Calu3 (cell line): ENCODE data around the gene RAB27B. TPM values are rescaled to one million over a fixed set of nuclear protein-coding genes. Genes with fewer than 3 reads are reported as not detected.

Experiments used
- BruUV-seq: library from RNA; stranded (reverse); fragments of 400-500 nt; replicated peaks from 2 replicates; lab custom pipeline; 2021; lab: Mats Ljungman, UMichigan
- CTCF ChIA-PET: fragments of 300-600 bp; sonication (Branson Sonifier 250); formaldehyde crosslinking; loops from one replicate; lab custom pipeline; 2022; ENCODE audit warnings: antibody characterized with exemption; lab: Charles Lee
- DNase-seq: peaks from one replicate; pipeline ENCODE4 v3.0.0; 2022
- H3K27ac Mint-ChIP-seq: one replicate; pipeline ENCODE4 v1.8.0; 2022; ENCODE audit warnings: mixed read lengths; ENCODE audit not compliant: unreplicated experiment
- H3K27me3 Mint-ChIP-seq: one replicate; pipeline ENCODE4 v1.8.0; 2022; ENCODE audit warnings: mixed read lengths; ENCODE audit not compliant: unreplicated experiment
- H3K36me3 Mint-ChIP-seq: one replicate; pipeline ENCODE4 v1.8.0; 2022; ENCODE audit warnings: mild to moderate bottlenecking, moderate library complexity, mixed read lengths; ENCODE audit not compliant: insufficient read depth, unreplicated experiment
- H3K4me1 Mint-ChIP-seq: one replicate; pipeline ENCODE4 v1.8.0; 2022; ENCODE audit warnings: mild to moderate bottlenecking, low read depth, mixed read lengths; ENCODE audit not compliant: unreplicated experiment
- H3K4me3 Mint-ChIP-seq: one replicate; pipeline ENCODE4 v1.8.0; 2022; ENCODE audit warnings: mild to moderate bottlenecking, low read depth, moderate library complexity, mixed read lengths; ENCODE audit not compliant: unreplicated experiment
- H3K9me3 Mint-ChIP-seq: one replicate; pipeline ENCODE4 v1.8.0; 2022; ENCODE audit warnings: low read depth, mixed read lengths; ENCODE audit not compliant: unreplicated experiment
- intact Hi-C: fragments of 100-400 bp; cut with micrococcal nuclease; formaldehyde crosslinking; loops from one replicate; pipeline ENCODE4 v1.10.0; 2022; ENCODE audit not compliant: unreplicated experiment
- total RNA-seq: library from RNA; stranded (reverse); gene quantifications from 2 replicates; pipeline ENCODE4 v1.2.3, GENCODE V29; 2022
- TF ChIP-seq, protein P1 (sequence below): fragments of 200-600 bp; IDR thresholded peaks from one replicate; pipeline ENCODE4 v1.8.0; 2022; ENCODE audit warnings: antibody characterized with exemption; ENCODE audit not compliant: unreplicated experiment

The RAB27B gene
- total RNA-seq, 1 experiment from 2014 or later, result 38.3 TPM

DNA sequence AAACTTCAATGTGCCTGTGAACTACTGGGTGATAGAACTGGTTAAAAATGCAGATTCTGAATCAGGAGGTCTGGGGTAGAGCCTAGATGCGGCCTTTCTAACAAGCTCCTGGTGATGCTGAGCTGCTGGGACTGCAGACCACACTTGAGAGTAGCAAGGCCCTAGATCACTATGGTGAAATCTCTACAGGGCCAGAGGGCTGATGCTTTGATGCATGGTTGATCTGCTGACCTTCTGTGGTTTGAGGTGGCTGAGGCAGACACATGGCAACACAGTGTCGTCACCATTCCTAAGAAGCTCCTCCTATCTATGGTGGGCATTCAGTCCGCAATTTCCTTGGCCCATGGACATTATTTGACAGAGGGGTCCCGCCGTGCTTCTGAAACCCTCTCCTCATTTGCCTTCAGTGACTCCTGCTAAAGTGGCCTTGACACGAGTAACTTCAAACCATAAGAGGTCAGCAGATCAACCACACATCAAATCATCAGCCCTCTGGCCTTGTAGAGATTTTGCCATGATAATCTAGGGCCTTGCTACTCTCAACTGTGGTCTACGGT lies 111.2 kb downstream of the RAB27B start:
- TF ChIP-seq, protein P1, sequence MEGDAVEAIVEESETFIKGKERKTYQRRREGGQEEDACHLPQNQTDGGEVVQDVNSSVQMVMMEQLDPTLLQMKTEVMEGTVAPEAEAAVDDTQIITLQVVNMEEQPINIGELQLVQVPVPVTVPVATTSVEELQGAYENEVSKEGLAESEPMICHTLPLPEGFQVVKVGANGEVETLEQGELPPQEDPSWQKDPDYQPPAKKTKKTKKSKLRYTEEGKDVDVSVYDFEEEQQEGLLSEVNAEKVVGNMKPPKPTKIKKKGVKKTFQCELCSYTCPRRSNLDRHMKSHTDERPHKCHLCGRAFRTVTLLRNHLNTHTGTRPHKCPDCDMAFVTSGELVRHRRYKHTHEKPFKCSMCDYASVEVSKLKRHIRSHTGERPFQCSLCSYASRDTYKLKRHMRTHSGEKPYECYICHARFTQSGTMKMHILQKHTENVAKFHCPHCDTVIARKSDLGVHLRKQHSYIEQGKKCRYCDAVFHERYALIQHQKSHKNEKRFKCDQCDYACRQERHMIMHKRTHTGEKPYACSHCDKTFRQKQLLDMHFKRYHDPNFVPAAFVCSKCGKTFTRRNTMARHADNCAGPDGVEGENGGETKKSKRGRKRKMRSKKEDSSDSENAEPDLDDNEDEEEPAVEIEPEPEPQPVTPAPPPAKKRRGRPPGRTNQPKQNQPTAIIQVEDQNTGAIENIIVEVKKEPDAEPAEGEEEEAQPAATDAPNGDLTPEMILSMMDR, result no peak
- no TSS peak for BruUV-seq
- no peaks in the 10 kb centered on the region for H3K36me3 Mint-ChIP-seq
- H3K4me1 Mint-ChIP-seq, result peaks cover under 1% of the 10 kb centered on the region
- no peak overlapping the region for H3K4me3 Mint-ChIP-seq
- CTCF ChIA-PET, result no interaction called here
- no peak overlapping the region for H3K27ac Mint-ChIP-seq
- DNase-seq, result no peak
- H3K9me3 Mint-ChIP-seq, result no peaks in the 10 kb centered on the region
- H3K27me3 Mint-ChIP-seq, result no peaks in the 10 kb centered on the region
- intact Hi-C loops, result no loop called here

DNA sequence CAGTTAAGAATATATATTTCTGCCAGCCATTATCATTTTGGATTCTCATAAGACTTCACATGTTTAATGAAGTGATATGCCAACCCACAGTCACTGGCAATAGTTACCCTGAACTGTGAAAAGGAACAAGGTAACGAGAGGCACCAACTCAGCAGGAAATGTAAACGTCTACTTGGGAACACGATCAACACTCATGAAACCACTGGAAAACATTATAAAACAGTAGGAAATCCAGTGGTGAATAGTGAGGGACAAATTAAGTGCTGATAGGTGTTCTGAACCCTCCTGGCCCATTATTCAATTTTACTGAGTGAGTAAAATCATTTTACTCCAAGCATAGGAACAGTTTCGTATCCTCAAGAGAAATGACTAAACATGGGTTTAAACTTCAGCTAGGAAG lies 113.9 kb downstream of the RAB27B start:
- intact Hi-C loops, result no loop called here
- peaks cover 24% of the 10 kb centered on the region for H3K4me1 Mint-ChIP-seq

DNA sequence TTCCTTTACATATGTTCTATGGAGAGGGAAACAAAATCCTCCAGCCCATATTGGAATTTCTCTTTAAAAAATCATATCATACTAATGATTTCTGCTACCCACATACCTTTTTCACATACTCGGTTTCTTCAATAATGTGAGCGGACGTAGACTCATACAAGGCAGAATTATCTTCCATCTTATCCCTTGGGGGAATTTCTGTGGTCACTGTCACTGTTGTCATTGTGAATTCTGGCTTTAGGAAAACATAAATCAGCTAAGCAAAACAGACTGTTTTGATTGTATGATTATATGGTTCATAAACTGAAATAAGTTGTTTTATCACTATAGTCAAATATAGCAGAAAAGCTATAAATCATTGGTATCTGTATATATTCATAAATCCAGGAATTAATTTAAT lies 114.3 kb downstream of the RAB27B start:
- BruUV-seq, result no TSS peak

More for the DNA sequence above, 113.9 kb downstream of the RAB27B start:
- BruUV-seq, result no TSS peak
- TF ChIP-seq, protein P1, result no peak
- H3K9me3 Mint-ChIP-seq, result no peaks in the 10 kb centered on the region
- H3K36me3 Mint-ChIP-seq, result peaks cover 14% of the 10 kb centered on the region
- H3K4me3 Mint-ChIP-seq, result no peak overlapping the region
- H3K27me3 Mint-ChIP-seq, result no peaks in the 10 kb centered on the region
- H3K27ac Mint-ChIP-seq, result no peak overlapping the region
- CTCF ChIA-PET, result no interaction called here
- no peak for DNase-seq

More for the DNA sequence above, 114.3 kb downstream of the RAB27B start:
- CTCF ChIA-PET, result no interaction called here
- H3K4me3 Mint-ChIP-seq, result no peak overlapping the region
- H3K4me1 Mint-ChIP-seq, result peaks cover 28% of the 10 kb centered on the region
- peaks cover 14% of the 10 kb centered on the region for H3K36me3 Mint-ChIP-seq
- no peaks in the 10 kb centered on the region for H3K27me3 Mint-ChIP-seq
- DNase-seq, result no peak
- H3K27ac Mint-ChIP-seq, result no peak overlapping the region
- TF ChIP-seq, protein P1, result no peak
- intact Hi-C loops, result no loop called here
- H3K9me3 Mint-ChIP-seq, result no peaks in the 10 kb centered on the region

Other genes with a start within 250 kb of the RAB27B start
- not detected in 2 replicates for gene DYNAP, start 237.2 kb upstream of the RAB27B start, total RNA-seq
- 16.0 and 25.5 TPM in 2 replicates for gene CCDC68, start 131.0 kb downstream of the RAB27B start, total RNA-seq